Measurements from ENCODE around the gene TNPO1. TPM values are rescaled to one million over a fixed set of nuclear protein-coding genes. Genes with fewer than 3 reads are reported as not detected.

The TNPO1 gene
- total and polyA plus RNA-seq, 9 of the 15 experiments (the other 6 are each of a cell fraction or from before 2014, with no cell fraction given) = 20.8 to 176 (median 97.9) TPM

GRCh38 chr5:72955143-72955767 is 138.8 kb downstream of the TNPO1 start:
- H3K27me3 ChIP-seq (ENCODE audit: control insufficient read depth in 2 of 2, insufficient read depth in 2 of 2, low read length in 2 of 2) = no peaks in the 10 kb centered on the region
- H3K9me1 ChIP-seq (ENCODE audit: control insufficient read depth, insufficient read depth, low read length) = no peaks in the 10 kb centered on the region
- TSS peak; percentile 95 for BruUV-seq (replicated peaks)
- H3K4me3 ChIP-seq = peak overlapping the region; percentile 77
- no peaks in the 10 kb centered on the region for H3K9me3 ChIP-seq (replicated peaks; ENCODE audit: control insufficient read depth, insufficient read depth, low read depth, low read length)
- FAIRE-seq (no peak), DNase-seq (ENCODE audit: extremely low read depth in 1 of 4, low spot score in 3 of 4) (peak; percentile 45 to 85 (median 58)), ATAC-seq (peak; percentile 70)
- ChIA-PET POLR2A (interaction anchor here (0.6 to 1.3 kb wide), 4 partner anchors 52 to 847 kb away, joined by 3 to 4 read pairs (median 4); partner anchors contain the start of gene TNPO1), CTCF (ENCODE audit: low intra/inter-chr PET ratio) (no interaction called here)
- H3K36me3 ChIP-seq (ENCODE audit: control insufficient read depth, insufficient read depth, low read length) = peaks cover 4% of the 10 kb centered on the region; the same call in 1 of the 3 replicates
- peaks cover 62% of the 10 kb centered on the region for H3K79me2 ChIP-seq (ENCODE audit: control insufficient read depth, insufficient read depth, low read length)
- WGBS (ENCODE audit: insufficient coverage, low coverage, missing lambda C conversion rate) = 0% methylated on average over 25 of the region's 33 CpGs
- peak overlapping the region; percentile 94 for H3K9ac ChIP-seq (ENCODE audit: insufficient read depth in 1 of 2, low read depth in 2 of 2, low read length in 2 of 2)
- peak overlapping the region; percentile 95 for H3K4me2 ChIP-seq (ENCODE audit: insufficient read depth, low read length)
- H3K4me1 ChIP-seq (replicated peaks in 1 of 2; ENCODE audit: control insufficient read depth in 2 of 2, insufficient read depth in 2 of 2, low read length in 2 of 2) = peaks cover 19 to 28% of the 10 kb centered on the region in 2 experiments
- in situ Hi-C loops (cut with MboI) = no loop called here
- H2AFZ ChIP-seq (ENCODE audit: low read depth, low read length) = peak overlapping the region; percentile 94
- no peaks in the 10 kb centered on the region for H4K20me1 ChIP-seq (replicated peaks; ENCODE audit: control insufficient read depth, insufficient read depth, low read length)
- peak overlapping the region; percentile 96 for H3K27ac ChIP-seq (ENCODE audit: extremely low read depth, low read depth, low read length)
- intact Hi-C loops (cut with micrococcal nuclease) = no loop called here
- TF ChIP-seq SRSF9 (IDR thresholded peaks at IDR 0.05; ENCODE audit: borderline replicate concordance, low read depth, low read length) (no peak), EZH2 (IDR thresholded peaks at IDR 0.05; ENCODE audit: borderline replicate concordance, low read depth, low read length) (no peak), TAF1 (IDR thresholded peaks at IDR 0.05; ENCODE audit: control insufficient read depth, extremely low read depth, insufficient read depth, low read length, severe bottlenecking) (no peak), FOXK2 (conservative IDR thresholded peaks at IDR 0.05 in 1 of 2, IDR thresholded peaks at IDR 0.05 in 1 of 2; ENCODE audit: low read depth in 2 of 2) (no peak), TRIM28 (IDR thresholded peaks at IDR 0.05) (0 out of 2 replicates have a peak, but pooled peaks have one; percentile 49), E2F1 (CRISPR knock-in tag; IDR thresholded peaks at IDR 0.05) (no peak), ZSCAN29 (IDR thresholded peaks at IDR 0.05) (no peak), ARID1B (IDR thresholded peaks at IDR 0.05) (no peak), SOX6 (IDR thresholded peaks at IDR 0.05) (no peak), ZFP91 (CRISPR knock-in tag; IDR thresholded peaks at IDR 0.05) (no peak), NCOA1 (IDR thresholded peaks at IDR 0.05; ENCODE audit: low read depth) (no peak), SMARCE1 (IDR thresholded peaks at IDR 0.05) (peak; percentile 36; the same call in 1 of the 2 replicates), RFX1 (IDR thresholded peaks at IDR 0.05) (no peak), ZNF347 (CRISPR knock-in tag; IDR thresholded peaks at IDR 0.05; ENCODE audit: low read depth) (no peak), NFIC (IDR thresholded peaks at IDR 0.05) (peak; percentile 72; the same call in 1 of the 2 replicates)
- TF ChIP-seq, protein P1, sequence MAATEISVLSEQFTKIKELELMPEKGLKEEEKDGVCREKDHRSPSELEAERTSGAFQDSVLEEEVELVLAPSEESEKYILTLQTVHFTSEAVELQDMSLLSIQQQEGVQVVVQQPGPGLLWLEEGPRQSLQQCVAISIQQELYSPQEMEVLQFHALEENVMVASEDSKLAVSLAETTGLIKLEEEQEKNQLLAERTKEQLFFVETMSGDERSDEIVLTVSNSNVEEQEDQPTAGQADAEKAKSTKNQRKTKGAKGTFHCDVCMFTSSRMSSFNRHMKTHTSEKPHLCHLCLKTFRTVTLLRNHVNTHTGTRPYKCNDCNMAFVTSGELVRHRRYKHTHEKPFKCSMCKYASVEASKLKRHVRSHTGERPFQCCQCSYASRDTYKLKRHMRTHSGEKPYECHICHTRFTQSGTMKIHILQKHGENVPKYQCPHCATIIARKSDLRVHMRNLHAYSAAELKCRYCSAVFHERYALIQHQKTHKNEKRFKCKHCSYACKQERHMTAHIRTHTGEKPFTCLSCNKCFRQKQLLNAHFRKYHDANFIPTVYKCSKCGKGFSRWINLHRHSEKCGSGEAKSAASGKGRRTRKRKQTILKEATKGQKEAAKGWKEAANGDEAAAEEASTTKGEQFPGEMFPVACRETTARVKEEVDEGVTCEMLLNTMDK (IDR thresholded peaks at IDR 0.05; ENCODE audit: borderline replicate concordance, insufficient read depth, low read depth, low read length, poor library complexity, severe bottlenecking) = no peak
- TF ChIP-seq, protein P2, sequence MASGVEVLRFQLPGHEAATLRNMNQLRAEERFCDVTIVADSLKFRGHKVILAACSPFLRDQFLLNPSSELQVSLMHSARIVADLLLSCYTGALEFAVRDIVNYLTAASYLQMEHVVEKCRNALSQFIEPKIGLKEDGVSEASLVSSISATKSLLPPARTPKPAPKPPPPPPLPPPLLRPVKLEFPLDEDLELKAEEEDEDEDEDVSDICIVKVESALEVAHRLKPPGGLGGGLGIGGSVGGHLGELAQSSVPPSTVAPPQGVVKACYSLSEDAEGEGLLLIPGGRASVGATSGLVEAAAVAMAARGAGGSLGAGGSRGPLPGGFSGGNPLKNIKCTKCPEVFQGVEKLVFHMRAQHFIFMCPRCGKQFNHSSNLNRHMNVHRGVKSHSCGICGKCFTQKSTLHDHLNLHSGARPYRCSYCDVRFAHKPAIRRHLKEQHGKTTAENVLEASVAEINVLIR (CRISPR knock-in tag; IDR thresholded peaks at IDR 0.05) = no peak
